GM19238 (cell line): ENCODE measurements around the gene GINM1.

Source experiments
- DNase-seq: peaks from one replicate; pipeline ENCODE4 v3.0.0; 2011; ENCODE audit warnings: low spot score; ENCODE audit not compliant: insufficient read length

The GINM1 gene

DNA sequence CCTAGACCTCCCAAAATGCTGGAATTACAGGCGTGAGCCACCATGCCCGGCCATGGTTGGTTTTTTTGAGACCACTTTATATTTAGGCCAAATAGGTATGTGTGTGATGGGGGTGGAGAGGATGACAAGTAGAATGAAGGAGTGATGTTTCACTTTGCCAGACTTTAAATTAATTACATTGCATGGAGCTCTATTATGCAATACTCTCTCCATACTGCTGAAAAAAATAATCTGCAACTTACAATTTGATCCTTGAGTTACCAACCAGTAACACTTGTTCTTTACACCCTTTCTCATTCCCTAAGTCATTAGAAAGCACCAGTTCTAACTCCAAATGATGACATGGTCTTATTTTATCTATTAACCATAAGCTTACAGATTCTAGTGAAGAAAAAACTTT, 26.8 kb downstream of the GINM1 start:
- DNase-seq, result no peak

DNA sequence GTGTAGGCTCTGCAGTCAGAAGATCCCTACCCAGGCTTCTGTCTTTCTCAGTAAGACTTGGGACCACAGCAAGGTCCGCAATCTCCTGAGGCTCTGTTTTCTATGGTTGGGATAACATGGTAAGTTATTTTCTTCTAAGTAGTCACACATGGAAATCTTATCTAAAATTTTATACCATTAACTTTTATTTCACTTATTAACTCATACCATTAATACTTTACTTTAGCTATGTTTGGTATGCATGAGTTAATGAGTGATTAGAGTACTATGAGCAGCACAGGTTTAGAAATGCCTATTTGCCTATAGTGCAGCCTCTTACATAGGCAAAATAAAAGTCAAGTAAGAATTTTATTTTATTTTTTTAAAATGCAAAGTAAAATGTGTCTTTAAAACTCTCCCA, 27.2 kb downstream of the GINM1 start:
- no peak for DNase-seq

DNA sequence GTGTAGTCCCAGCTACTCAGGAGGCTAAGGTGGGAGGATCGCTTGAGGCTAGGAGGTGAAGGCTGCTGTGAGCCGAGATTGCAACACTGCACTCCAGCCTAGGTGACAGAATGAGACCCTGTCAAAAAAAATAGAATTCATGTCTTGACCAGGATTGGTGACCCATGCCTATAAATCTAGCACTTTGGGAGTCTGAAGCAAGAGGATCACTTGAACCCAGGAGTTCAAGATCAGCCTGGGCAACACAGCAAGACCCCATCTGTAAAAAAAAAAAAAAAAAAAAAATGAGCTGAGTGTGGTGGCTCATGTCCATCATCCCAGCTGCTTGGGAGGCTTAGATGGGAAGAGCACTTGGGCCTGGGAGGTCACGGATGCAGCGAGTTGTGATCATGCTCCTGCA, 34.3 kb downstream of the GINM1 start:
- DNase-seq, result no peak

DNA sequence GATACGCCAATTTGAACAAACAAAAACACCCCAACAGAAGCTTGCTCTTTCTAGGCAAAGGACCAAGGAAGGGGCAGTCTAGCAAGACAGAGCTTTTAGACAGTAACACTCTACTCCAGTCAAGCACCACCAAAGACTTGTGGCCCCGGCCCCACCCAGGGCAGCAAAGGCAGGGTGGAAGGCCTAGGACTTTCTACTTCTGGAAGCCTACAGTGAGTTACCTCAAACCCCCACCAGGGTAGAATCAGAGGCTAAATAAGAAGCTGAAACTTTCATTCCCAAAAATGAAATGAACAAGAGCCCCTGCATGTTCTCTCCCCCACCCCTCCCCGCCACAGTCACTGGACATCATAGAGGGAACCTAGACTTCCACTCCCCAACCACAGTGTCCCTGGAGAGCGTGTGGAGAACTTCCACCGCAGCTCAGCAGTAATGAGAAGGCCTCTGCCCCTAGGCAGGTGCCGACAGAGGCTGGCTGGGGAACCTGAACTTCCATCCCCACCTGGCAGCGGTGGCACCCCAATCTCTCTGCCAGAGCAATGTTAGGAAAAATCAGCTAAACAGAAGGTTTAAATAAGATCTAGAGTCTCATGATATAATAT, 42.3 kb downstream of the GINM1 start:
- DNase-seq, result peak; percentile 13

DNA sequence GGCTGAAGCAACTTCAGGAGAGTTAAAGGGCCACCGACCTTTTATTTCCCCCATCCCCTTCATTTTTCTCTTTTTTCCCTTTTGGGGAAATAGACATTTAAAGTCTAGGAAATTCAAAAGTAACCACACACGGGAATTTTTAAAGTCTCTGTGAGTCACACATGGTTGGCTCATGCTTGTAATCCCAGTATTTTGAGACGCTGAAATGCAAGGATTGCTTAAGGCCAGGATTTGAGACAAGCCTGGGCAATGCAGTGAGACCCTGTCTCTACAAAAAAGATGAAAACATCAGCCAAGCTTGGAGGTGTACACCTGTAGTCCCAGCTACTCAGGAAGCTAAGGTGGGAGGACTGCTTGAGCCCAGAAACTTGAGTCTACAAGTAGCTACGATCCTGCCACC, 48.2 kb downstream of the GINM1 start:
- no peak for DNase-seq

DNA sequence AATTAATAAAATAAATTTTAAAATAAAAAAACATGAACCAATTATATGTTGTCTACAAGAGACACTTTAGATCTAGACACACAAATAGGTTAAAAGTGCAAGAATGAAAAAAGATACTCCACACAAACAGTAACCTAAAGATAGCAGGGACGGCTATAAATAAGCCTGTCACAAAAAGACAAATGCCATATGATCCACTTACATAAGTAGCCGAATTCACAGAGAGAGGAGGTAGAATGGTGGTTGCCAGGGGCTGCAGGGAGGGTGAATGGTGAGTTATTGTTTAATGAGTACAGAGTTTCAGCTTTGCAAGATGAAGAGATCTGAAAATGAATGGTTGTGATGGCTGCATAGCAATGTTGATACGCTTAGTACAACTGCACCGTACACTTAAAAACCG, 49.6 kb downstream of the GINM1 start:
- DNase-seq, result no peak

DNA sequence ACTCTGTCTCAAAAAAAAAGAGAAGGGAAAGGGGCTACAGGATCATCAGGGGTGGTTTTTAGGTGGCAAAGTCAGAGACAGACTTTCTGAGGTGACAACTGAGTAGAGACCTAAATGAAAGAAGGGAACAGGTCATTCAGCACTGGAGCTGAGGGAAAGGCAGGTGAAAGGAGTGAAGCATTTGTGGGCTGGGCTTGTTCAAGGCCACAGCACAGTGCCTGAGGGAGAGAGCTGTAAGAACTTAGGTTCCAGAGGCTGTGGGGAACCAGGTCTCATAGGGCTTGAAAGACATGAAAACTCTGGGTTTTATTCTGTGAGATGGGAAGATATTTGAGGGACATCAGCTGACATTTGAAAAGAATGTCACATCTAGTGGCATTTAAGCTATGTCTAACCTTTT, 61.5 kb downstream of the GINM1 start:
- DNase-seq, result no peak

DNA sequence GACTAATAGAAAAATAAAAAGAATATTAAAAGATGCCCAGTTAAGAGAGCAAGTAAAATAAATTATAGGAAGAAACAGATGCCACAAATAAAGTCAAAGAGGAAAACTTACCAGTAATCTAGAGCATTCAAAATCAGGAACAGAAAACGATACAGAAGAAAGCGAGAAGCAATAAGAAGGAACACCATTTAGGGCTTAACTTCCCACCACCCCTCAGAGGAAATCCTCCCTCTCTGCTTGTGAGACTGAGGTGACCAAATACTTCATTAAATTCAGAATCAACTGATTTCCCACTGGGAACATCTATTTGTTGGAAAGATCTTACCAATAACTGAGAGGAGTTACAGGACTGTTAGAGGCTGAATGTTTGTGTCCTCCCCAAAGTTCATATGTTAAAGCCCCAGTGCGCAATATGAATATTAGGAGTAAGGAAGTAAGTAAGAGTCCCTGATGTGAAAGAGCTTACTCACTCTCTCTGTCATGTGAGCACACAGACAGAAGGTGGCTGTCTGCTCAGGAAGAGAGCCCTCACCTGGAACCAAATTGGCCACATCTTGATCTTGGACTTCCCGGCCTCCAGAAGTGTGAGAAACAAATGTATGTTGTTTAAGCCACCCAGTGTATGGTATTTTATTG, 62.8 kb downstream of the GINM1 start:
- no peak for DNase-seq

DNA sequence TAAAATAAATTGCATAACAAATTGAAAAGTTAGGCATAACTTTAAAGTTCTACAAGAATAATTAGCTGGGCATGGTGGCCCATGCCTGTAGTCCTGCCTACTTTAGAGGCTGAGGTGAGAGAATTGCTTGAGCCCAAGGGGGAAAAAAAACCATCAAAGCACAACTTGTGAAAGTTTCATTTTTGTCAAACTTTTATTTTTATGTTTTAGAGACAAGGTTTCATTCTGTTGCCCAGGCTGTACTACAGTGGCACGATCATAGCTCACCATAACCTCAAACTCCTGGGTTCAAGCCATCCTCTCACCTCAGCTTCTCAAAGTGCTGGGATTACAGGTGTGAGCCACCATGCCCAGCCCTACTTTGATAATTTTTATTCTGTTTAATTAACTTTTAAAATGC, 68.1 kb downstream of the GINM1 start:
- no peak for DNase-seq

DNA sequence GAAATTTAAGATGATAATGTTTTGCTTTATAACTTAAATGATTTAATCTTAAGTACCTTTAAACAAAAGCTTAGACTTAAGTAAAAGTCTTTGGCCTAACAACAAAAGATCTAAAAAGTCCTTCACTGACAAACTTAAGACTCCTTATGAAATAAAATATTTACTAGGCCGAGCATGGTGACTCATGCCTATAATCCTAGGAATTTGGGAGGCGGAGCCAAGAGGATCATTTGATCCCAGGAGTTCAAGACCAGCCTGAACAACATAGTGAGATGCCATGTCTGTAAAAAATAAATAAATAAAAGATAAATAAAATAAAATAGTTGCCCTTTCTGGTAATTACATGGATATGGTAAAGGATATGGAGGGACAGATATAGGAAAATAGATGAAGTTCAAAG, 69.9 kb downstream of the GINM1 start:
- no peak for DNase-seq
